Endodermal cell (in vitro differentiated cells): ENCODE measurements around the gene EEA1. TPM values are rescaled to one million over a fixed set of nuclear protein-coding genes. Genes with fewer than 3 reads are reported as not detected.
A peak's percentile ranks its signal among the peaks of the same experiment; 100 is the strongest.

Experiments used
- DNase-seq: peaks from one replicate; pipeline ENCODE4 v3.0.0-alpha.2; 2017
- H3K27ac ChIP-seq: 2 replicates; pipeline ENCODE4 v1.5.1; 2013; ENCODE audit warnings: mild to moderate bottlenecking, low read depth, low read length, moderate library complexity
- H3K27me3 ChIP-seq: 2 replicates; pipeline ENCODE4 v1.6.1; 2013; ENCODE audit warnings: mild to moderate bottlenecking, low read length, moderate library complexity; ENCODE audit not compliant: insufficient read depth, control insufficient read depth, poor library complexity, severe bottlenecking
- H3K36me3 ChIP-seq: 2 replicates; pipeline ENCODE4 v1.7.0; 2013; ENCODE audit warnings: mild to moderate bottlenecking, low read length, moderate library complexity; ENCODE audit not compliant: control insufficient read depth, insufficient read depth
- H3K4me1 ChIP-seq: one replicate; pipeline ENCODE4 v1.7.0; 2013; ENCODE audit warnings: low read length; ENCODE audit not compliant: control insufficient read depth, insufficient read depth
- H3K4me3 ChIP-seq: 2 replicates; pipeline ENCODE4 v1.5.1; 2013; ENCODE audit warnings: mild to moderate bottlenecking, low read length, moderate library complexity
- H3K9ac ChIP-seq: 2 replicates; pipeline ENCODE4 v1.6.1; 2013; ENCODE audit warnings: mild to moderate bottlenecking, low read length, moderate library complexity; ENCODE audit not compliant: poor library complexity, severe bottlenecking; ENCODE audit errors: extremely low read depth
- H3K9me3 ChIP-seq: 2 replicates; pipeline ENCODE4 v1.6.1; 2013; ENCODE audit warnings: mild to moderate bottlenecking, low read length, moderate library complexity; ENCODE audit not compliant: control insufficient read depth
- H3K27ac Mint-ChIP-seq: 2 replicates; pipeline ENCODE4 v1.8.0; 2020; ENCODE audit warnings: mixed read lengths
- H3K27me3 Mint-ChIP-seq: 2 replicates; pipeline ENCODE4 v1.8.0; 2021; ENCODE audit warnings: mild to moderate bottlenecking, mixed read lengths; ENCODE audit not compliant: insufficient read depth
- H3K36me3 Mint-ChIP-seq: 2 replicates; pipeline ENCODE4 v1.8.0; 2020; ENCODE audit warnings: low read depth, mixed read lengths
- H3K4me1 Mint-ChIP-seq: 2 replicates; pipeline ENCODE4 v1.8.0; 2020; ENCODE audit warnings: mixed read lengths
- H3K4me3 Mint-ChIP-seq: 2 replicates; pipeline ENCODE4 v1.8.0; 2020; ENCODE audit warnings: mild to moderate bottlenecking, moderate library complexity, mixed read lengths
- H3K9me3 Mint-ChIP-seq: 2 replicates; pipeline ENCODE4 v1.8.0; 2020; ENCODE audit warnings: mild to moderate bottlenecking, mixed read lengths
- CTCF ChIP-seq: fragments of 200-600 bp; sonication (generic); conservative IDR thresholded peaks from 2 replicates; pipeline ENCODE4 v1.5.0; 2021; ENCODE audit warnings: antibody characterized with exemption, mild to moderate bottlenecking
- WGBS, 2 experiments: methylation state at CpG; one replicate each; pipeline versions ENCODE4 v1.1.5 to v1.1.7; 2013; ENCODE audit warnings: missing lambda C conversion rate in 2 of 2, mixed read lengths in 1 of 2; ENCODE audit not compliant: insufficient coverage in 1 of 2, insufficient read length in 1 of 2; 5-methylcytosine and 5-hydroxymethylcytosine counted together
- total RNA-seq, 2 donors: library from RNA; stranded (reverse); fragmentation: NEBNext Ultra II Directional in 1 of 2; extraction: Animal tissue kit (Norgen Biotek cat#: 25700) in 1 of 2; gene quantifications; 2 replicates in 1 of 2; 3 replicates in 1 of 2; pipeline ENCODE4 v1.2.1, GENCODE V29; 2021

EEA1 gene
- total RNA-seq, 2 donors from 2014 or later = 28.2 to 32.5 TPM

DNA sequence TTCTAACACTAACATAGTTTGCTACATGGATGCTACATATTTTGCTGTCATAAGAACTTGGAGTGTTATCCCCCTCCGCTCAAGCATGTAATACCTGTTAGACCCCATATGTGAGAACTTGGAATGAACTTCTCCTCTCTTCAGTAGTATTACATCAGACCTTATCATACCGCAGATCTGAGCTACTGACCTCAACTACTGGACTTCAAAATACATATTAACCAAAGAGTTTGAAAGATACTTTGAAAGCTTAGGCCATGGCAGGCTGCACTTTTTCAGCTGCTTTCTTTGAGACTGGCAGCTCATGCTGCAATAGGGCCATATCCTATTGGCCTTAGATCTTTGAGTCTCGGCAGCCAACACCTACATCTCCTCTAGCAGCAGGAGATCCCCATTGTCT is 74.8 kb downstream of the EEA1 start:
- Mint-ChIP-seq H3K4me3 (no peak overlapping the region), H3K27me3 (no peaks in the 10 kb centered on the region), H3K27ac (no peak overlapping the region), H3K9me3 (no peaks in the 10 kb centered on the region), H3K4me1 (peaks cover 6% of the 10 kb centered on the region), H3K36me3 (peaks cover 38% of the 10 kb centered on the region)
- H3K36me3 ChIP-seq = peaks cover 77% of the 10 kb centered on the region
- H3K9ac ChIP-seq = no peak overlapping the region
- 86 to 90% methylated on average over 3 of the region's 3 CpGs for WGBS, 2 experiments
- H3K27me3 ChIP-seq = no peaks in the 10 kb centered on the region
- no peaks in the 10 kb centered on the region for H3K4me1 ChIP-seq
- no peaks in the 10 kb centered on the region for H3K9me3 ChIP-seq
- DNase-seq = peak; percentile 46
- no peak overlapping the region for H3K4me3 ChIP-seq
- H3K27ac ChIP-seq = no peak overlapping the region
- TF ChIP-seq CTCF = no peak

- Histone ChIP-seq H3K9me3 (no peaks in the 10 kb centered on the region), H3K36me3 (peaks cover 44% of the 10 kb centered on the region), H3K27ac (no peak overlapping the region), H3K27me3 (no peaks in the 10 kb centered on the region), H3K9ac (no peak overlapping the region), H3K4me3 (no peak overlapping the region), H3K4me1 (no peaks in the 10 kb centered on the region)
- Mint-ChIP-seq H3K36me3 (peaks cover 22% of the 10 kb centered on the region), H3K27me3 (no peaks in the 10 kb centered on the region), H3K4me1 (peaks cover 4% of the 10 kb centered on the region), H3K9me3 (no peaks in the 10 kb centered on the region), H3K27ac (no peak overlapping the region), H3K4me3 (no peak overlapping the region)
- DNase-seq = no peak
- WGBS, 2 experiments = 97 to 100% methylated on average over 2 to 3 of the region's 3 CpGs
- TF ChIP-seq CTCF = no peak
These were observed 80.4 kb downstream of the EEA1 start for GRCh38 chr12:92848740-92849139.

DNA sequence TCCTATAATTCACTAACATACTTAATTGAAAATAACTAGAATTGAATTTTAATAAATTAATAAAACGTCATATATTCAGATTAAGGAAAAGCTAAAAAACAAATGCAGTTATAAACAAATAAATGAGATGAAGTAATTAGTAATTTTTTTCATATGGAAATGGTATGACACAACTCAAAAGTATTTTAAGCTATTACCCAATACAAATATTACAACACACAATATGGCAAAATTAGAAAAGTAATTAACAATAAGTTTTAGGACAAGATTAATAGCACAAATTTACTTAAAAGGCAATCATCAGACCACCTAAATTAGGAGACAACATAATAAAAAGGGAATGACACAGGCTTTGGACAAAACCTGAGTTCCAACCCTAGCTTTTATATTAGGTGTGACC is 81.7 kb downstream of the EEA1 start:
- no peak overlapping the region for H3K27ac Mint-ChIP-seq

More for the DNA sequence above, 81.7 kb downstream of the EEA1 start:
- H3K36me3 Mint-ChIP-seq = peaks cover 22% of the 10 kb centered on the region
- no peak for TF ChIP-seq CTCF
- H3K4me3 Mint-ChIP-seq = no peak overlapping the region
- WGBS, 2 experiments = no CpG with 5 or more reads among the region's 1 CpG
- Histone ChIP-seq H3K4me1 (no peaks in the 10 kb centered on the region), H3K27me3 (no peaks in the 10 kb centered on the region), H3K36me3 (peaks cover 35% of the 10 kb centered on the region), H3K9ac (no peak overlapping the region), H3K9me3 (no peaks in the 10 kb centered on the region), H3K27ac (no peak overlapping the region), H3K4me3 (no peak overlapping the region)
- no peaks in the 10 kb centered on the region for H3K27me3 Mint-ChIP-seq
- no peak for DNase-seq
- no peaks in the 10 kb centered on the region for H3K9me3 Mint-ChIP-seq
- peaks cover 4% of the 10 kb centered on the region for H3K4me1 Mint-ChIP-seq
